IPS DF 6.9 (cell line): ENCODE data around the gene PYY.
"Not testable (repeated sequence)": the region's sequence is repeated elsewhere in the genome, so short reads cannot be mapped to it uniquely, and the experiment has no call there.

Source experiments
- DNase-seq: peaks from one replicate; pipeline ENCODE4 v3.0.0-alpha.2; 2013; ENCODE audit warnings: low read depth, low spot score
- H3K27ac ChIP-seq: one replicate; pipeline ENCODE4 v1.5.1; 2013; ENCODE audit warnings: low read length, control low read depth
- H3K27me3 ChIP-seq: 2 replicates; pipeline ENCODE4 v1.6.1; 2013; ENCODE audit warnings: mild to moderate bottlenecking, low read length; ENCODE audit not compliant: control insufficient read depth, insufficient read depth
- H3K36me3 ChIP-seq: 2 replicates; pipeline ENCODE4 v1.6.1; 2013; ENCODE audit warnings: low read length; ENCODE audit not compliant: control insufficient read depth, insufficient read depth
- H3K4me1 ChIP-seq: 2 replicates; pipeline ENCODE4 v1.6.1; 2013; ENCODE audit warnings: low read length; ENCODE audit not compliant: control insufficient read depth, insufficient read depth
- H3K4me3 ChIP-seq: 2 replicates; pipeline ENCODE4 v1.5.1; 2013; ENCODE audit warnings: mild to moderate bottlenecking, low read length
- H3K9me3 ChIP-seq: 2 replicates; pipeline ENCODE4 v1.6.1; 2013; ENCODE audit warnings: low read length, inconsistent platforms; ENCODE audit not compliant: control insufficient read depth, insufficient read depth
- WGBS: extraction: QIAGEN DNeasy Blood & Tissue Kit; methylation state at CpG from one replicate; pipeline ENCODE4 v1.1.7; 2013; ENCODE audit warnings: mixed read lengths, missing lambda C conversion rate; ENCODE audit not compliant: insufficient read length, insufficient coverage; 5-methylcytosine and 5-hydroxymethylcytosine counted together

PYY gene

DNA sequence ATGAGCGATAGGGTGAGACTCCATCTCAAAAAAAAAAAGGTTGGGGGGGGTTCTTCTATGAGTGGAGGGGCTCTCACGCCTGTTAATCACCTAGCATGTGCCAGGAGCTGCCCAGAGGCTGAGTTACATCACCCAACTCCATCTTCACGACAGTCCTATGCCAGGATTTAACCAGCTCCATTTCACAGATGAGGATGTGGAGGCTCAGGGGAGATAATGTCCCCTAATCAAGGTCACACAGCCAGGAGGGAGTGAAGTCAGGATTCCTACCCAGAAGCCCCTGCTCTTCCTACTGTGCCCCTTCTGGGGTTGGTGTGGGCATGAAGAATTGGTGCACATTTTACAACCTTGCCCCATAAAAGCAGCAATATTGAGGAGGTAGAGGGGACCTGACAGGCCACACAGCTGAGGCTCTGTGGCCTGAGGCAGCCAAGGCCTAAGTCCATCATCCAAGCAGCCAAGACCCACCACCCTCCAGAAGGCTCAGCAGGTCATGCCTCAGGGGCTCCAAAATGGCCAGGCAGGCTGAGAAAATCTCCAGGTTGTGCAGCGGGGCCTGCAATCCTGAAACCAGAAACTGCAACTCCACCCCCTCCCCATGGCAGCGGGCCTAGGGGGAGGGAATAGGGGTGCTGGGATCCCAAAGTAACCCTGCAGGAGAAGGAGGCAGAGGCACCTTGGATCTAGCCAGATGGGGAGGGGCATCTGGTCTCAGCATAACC is 18.4 kb downstream of the PYY start:
- H3K4me1 ChIP-seq = peaks cover 1% of the 10 kb centered on the region; the same call in 1 of the 2 replicates
- H3K36me3 ChIP-seq = no peaks in the 10 kb centered on the region
- H3K9me3 ChIP-seq = no peaks in the 10 kb centered on the region
- peaks cover 2% of the 10 kb centered on the region; the same call in 1 of the 2 replicates for H3K27me3 ChIP-seq
- no CpG with 5 or more reads among the region's 5 CpGs for WGBS
- no peak overlapping the region for H3K27ac ChIP-seq
- no peak for DNase-seq
- H3K4me3 ChIP-seq = no peak overlapping the region

DNA sequence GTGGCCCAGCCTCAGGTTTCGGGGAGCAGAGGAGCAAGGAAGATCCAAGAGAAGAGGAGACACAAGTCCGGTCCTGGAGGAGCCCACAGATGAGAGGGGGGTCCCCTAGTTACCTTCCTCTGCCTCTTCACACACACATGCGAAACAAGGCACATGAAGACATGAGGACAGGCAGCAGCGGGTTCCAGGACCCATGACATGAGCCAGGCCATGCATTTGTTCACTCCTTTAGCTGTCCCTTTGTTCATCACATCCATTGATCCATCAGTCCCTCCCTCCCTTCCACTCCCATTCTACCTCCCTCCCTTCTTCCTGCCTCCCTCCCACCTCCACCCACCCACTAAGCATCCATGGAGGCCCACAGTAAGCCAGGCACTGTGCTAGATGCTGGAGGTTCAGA is 20.8 kb downstream of the PYY start:
- 0 out of 2 replicates have a peak, but pooled peaks cover 1% of the 10 kb centered on the region for H3K4me1 ChIP-seq
- no peak overlapping the region for H3K27ac ChIP-seq
- H3K9me3 ChIP-seq = no peaks in the 10 kb centered on the region
- no CpG with 5 or more reads among the region's 4 CpGs for WGBS
- no peak overlapping the region for H3K4me3 ChIP-seq
- no peak for DNase-seq
- H3K36me3 ChIP-seq = no peaks in the 10 kb centered on the region
- 0 out of 2 replicates have a peak, but pooled peaks cover 2% of the 10 kb centered on the region for H3K27me3 ChIP-seq

DNA sequence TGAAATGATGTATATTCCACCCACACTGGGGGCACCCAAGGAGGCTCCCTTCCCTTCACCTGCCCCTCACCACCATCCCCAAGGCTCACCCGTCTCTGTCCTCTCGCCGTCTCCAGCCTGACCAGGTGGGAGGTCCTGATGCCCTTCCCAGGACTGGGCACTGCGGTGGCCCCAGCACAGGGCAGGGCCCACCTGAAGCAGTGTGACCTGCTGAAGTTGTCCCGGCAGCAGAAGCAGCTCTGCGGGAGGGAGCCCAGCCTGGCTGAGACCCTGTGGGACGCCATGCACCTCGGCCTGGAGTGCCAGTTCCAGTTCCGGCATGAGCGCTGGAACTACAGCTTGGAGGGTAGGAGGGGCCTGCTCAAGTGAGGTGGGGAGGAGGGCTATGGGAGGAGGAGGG is 21.4 kb downstream of the PYY start:
- Histone ChIP-seq H3K9me3 (no peaks in the 10 kb centered on the region), H3K4me3 (no peak overlapping the region), H3K36me3 (no peaks in the 10 kb centered on the region), H3K27me3 (peaks cover 6% of the 10 kb centered on the region; the same call in 1 of the 2 replicates), H3K4me1 (0 out of 2 replicates have a peak, but pooled peaks cover 1% of the 10 kb centered on the region), H3K27ac (no peak overlapping the region)
- WGBS = no CpG with 5 or more reads among the region's 10 CpGs
- DNase-seq = no peak

DNA sequence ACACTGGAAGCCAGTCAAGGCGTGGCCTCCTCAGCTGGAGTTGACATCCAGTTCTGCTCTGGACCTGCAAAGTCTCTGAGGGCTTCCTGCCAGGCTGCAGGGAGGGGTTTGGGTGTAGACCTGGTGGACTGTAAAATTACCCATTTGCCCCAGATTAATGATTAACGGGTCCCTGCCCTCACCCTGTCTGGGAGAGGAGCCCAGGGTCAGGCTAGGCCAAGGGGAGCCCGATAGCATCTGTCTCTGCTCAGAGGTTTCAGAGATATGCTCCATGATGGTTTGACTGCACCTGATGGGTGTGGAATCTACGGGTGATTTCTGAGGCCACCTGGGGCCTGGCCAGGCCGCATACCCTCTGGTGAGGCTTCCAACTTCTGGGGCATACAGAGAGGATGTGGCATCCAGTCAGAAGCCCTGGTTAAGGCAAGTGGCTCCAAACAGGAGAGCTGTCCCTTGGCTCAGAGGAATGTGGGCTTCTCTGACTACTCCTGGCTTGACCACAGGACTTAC is 22.6 kb downstream of the PYY start:
- Histone ChIP-seq H3K27me3 (peaks cover 14% of the 10 kb centered on the region; the same call in 1 of the 2 replicates), H3K27ac (no peak overlapping the region), H3K9me3 (no peaks in the 10 kb centered on the region), H3K4me1 (peaks cover 5% of the 10 kb centered on the region; the same call in 1 of the 2 replicates), H3K4me3 (no peak overlapping the region), H3K36me3 (no peaks in the 10 kb centered on the region)
- no peak for DNase-seq
- no CpG with 5 or more reads among the region's 5 CpGs for WGBS

DNA sequence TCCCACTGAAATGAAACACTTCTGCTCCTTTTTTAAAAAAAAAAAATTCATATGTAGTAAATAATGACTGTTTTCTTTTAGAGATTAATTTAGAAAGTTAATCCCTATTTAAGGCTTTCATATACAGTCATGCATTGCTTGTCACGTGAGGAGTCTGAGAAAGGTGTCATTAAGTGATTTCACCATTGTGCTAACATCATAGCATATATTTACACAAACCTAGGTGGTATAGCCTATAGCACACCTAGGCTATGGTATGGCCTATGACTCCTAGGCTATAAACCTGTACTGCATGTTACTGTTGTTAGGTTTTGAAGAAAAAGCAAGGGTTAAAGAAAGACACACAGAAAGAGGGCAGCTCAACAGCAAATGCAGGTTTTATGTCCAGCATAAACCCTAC is 25.1 kb downstream of the PYY start:
- no peak overlapping the region for H3K4me3 ChIP-seq
- DNase-seq = no peak
- WGBS = no CpG with 5 or more reads among the region's 1 CpG
- peaks cover 3% of the 10 kb centered on the region; the same call in 1 of the 2 replicates for H3K4me1 ChIP-seq
- no peaks in the 10 kb centered on the region for H3K36me3 ChIP-seq
- no peak overlapping the region for H3K27ac ChIP-seq
- no peaks in the 10 kb centered on the region for H3K9me3 ChIP-seq
- H3K27me3 ChIP-seq = peaks cover 15% of the 10 kb centered on the region; the same call in 1 of the 2 replicates

DNA sequence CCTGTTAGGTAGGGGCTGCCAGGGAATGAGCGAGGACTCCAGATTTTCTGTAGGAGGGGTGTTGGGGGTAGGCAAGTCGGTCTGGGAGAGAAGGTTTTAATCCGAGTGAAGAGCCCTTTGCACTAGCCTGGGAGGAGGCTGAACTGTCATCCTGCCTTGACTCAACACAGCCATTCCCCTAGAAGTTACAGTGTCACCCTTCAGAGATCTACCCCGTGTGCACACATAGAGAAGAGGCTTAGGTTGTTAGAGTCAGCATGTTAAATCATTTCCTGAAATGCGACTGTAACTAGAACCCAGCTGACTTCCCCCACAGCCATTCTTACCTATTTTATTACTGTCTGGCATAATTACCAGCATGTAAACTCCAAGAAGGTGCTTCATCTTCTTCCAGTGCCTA is 25.8 kb downstream of the PYY start:
- not testable (repeated sequence) for DNase-seq, H3K4me3 ChIP-seq, H3K9me3 ChIP-seq, H3K36me3 ChIP-seq, H3K4me1 ChIP-seq, H3K27ac ChIP-seq
- WGBS = no CpG with 5 or more reads among the region's 5 CpGs
- peaks cover 15% of the 10 kb centered on the region; the same call in 1 of the 2 replicates for H3K27me3 ChIP-seq

DNA sequence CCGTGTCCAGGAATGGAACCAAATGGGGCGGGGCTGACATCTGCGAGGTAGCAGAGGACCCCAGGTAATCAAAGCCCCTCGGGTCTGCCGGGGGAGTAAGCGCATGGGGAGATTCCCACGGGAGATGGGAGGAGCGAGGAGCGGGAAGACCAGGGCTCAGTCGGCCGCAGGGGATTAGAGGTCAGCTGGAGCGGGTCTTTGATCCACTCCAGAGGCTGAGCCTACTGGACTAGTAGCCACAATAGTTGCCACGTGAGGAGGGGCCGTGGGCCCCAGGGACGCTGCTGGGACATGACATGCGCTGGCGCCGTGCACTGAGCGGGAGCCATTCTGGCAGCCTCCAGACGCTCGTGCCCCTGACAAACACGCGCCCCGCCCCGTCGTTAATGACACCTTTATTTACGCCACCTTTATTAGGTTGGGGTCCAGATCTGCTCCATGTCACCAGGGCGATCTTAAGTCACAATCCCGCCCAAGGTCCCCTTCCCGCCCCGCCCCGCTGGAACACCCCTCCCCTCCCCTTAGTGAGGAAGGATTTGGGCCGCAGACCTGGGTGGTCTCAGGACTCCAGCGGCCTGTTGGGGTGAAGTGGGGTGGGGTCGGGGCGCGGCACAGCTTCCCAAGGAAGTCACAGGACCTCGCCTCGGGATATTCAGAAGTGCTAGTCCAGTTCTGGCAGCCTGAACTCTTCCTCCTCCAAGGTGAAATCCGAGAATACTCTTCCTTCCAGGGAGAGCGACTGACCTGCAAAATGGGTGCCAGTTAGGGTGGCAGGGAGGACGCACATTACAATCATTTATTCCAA is 26.5 kb downstream of the PYY start:
- no peaks in the 10 kb centered on the region for H3K36me3 ChIP-seq
- H3K27ac ChIP-seq = no peak overlapping the region
- H3K4me3 ChIP-seq = peak overlapping the region; percentile 24; the same call in 1 of the 2 replicates
- peaks cover 15% of the 10 kb centered on the region; the same call in 1 of the 2 replicates for H3K27me3 ChIP-seq
- WGBS = no CpG with 5 or more reads among the region's 42 CpGs
- H3K4me1 ChIP-seq = peaks cover 3% of the 10 kb centered on the region; the same call in 1 of the 2 replicates
- no peaks in the 10 kb centered on the region for H3K9me3 ChIP-seq
- DNase-seq = no peak

DNA sequence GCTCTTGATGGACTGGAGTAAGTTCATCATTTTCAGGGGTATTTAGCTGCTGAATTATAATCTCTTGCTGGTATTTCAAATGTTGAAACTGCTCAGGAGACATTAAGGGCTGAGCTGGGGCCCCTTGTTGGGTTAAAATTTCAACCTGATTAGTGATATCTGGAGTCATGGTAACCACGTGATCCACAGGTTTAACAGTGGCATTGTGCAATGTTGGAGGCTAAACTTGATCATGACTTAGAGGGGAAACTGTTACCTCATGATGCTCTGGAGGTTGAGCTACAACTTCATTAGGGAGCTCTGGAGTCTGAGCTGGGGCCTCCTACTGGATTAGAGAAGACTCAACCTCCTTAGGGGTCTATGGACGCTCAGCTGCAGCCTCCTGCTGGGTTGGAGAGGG is 29.2 kb downstream of the PYY start:
- Histone ChIP-seq H3K27me3 (peaks cover 15% of the 10 kb centered on the region; the same call in 1 of the 2 replicates), H3K4me3 (no peak overlapping the region), H3K36me3 (no peaks in the 10 kb centered on the region), H3K27ac (no peak overlapping the region), H3K4me1 (peaks cover 3% of the 10 kb centered on the region; the same call in 1 of the 2 replicates), H3K9me3 (no peaks in the 10 kb centered on the region)
- WGBS = no CpG with 5 or more reads among the region's 2 CpGs
- DNase-seq = no peak

DNA sequence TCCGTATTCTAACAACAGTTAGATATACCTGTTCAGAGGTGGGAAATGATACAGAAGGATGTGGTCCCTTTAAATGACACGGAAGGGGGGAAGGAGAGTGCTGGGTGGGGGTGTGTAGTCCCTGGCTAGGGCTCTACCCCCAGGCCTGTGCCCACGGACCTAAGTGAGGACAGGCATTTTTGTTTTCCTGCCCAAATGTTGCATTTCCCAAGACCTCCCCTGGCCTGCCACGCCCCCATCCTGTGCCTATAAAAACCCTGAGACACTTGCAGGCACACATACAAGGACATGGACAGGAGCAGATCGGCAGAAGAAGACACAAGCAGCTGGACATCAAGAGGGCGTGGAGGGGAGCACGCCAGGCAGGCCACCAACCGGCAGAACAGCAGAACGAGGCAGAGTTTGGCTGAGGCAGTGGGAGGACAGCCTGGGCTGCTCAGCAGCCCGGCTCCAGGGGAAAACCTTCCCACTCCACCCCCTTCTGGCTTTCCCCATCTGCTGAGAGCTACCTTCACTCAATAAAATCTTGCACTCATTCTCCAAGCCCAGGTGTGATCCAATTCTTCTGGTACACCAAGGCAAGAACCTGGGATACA is 33.1 kb downstream of the PYY start:
- Histone ChIP-seq H3K36me3 (no peaks in the 10 kb centered on the region), H3K27ac (no peak overlapping the region), H3K9me3 (no peaks in the 10 kb centered on the region), H3K4me3 (no peak overlapping the region), H3K27me3 (no peaks in the 10 kb centered on the region), H3K4me1 (peaks cover 5% of the 10 kb centered on the region)
- DNase-seq = no peak
- WGBS = no CpG with 5 or more reads among the region's 10 CpGs

DNA sequence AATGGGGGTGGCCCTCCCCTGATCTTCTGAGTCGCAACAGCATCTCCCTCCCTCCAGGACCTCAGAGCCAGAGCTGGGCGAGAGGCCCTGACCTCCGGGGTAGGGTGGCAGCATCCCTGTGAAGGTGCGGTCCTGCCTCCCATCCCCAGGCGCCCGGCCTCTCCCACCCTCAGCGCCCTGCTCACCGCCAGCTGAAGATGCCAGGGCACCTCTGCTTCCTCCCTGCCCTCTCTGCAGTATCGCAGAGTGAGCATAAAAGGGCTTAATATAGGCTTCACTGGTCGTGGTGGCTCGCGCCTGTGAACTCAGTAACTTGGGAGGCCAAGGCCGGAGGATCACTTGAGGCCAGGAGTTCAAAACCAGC is 35.7 kb downstream of the PYY start:
- Histone ChIP-seq H3K27ac (no peak overlapping the region), H3K9me3 (no peaks in the 10 kb centered on the region), H3K27me3 (no peaks in the 10 kb centered on the region), H3K4me3 (no peak overlapping the region), H3K36me3 (no peaks in the 10 kb centered on the region), H3K4me1 (peaks cover 5% of the 10 kb centered on the region)
- no peak for DNase-seq
- WGBS = no CpG with 5 or more reads among the region's 13 CpGs
